GM12878 (cell line): ENCODE results near the gene TNRC6C. TPM values are rescaled to one million over a fixed set of nuclear protein-coding genes. Genes with fewer than 3 reads are reported as not detected.
"Not testable (repeated sequence)": the region's sequence is repeated elsewhere in the genome, so short reads cannot be mapped to it uniquely, and the experiment has no call there.

Experiments
- ATAC-seq: fragments of 200-7000 bp; cut with Tn5 transposase; 3 replicates; pipeline ENCODE4 v1.9.1; 2020; ENCODE audit warnings: mild to moderate bottlenecking, moderate library complexity
- BruUV-seq: library from RNA; stranded (reverse); fragments of 400-500 nt; replicated peaks from 2 replicates; lab custom pipeline; 2021; lab: Mats Ljungman, UMichigan
- CTCF ChIA-PET: fragments of 300-600 bp; sonication (Branson Sonifier 250); formaldehyde crosslinking; extraction: SDS; loops from one replicate; lab custom pipeline; 2021; ENCODE audit warnings: inconsistent platforms; lab: Yijun Ruan, JAX
- POLR2A ChIA-PET: fragments of 350-600 bp; formaldehyde crosslinking; extraction: SDS; loops from one replicate; lab custom pipeline; 2021; ENCODE audit warnings: inconsistent platforms; lab: Charles Lee
- RAD21 ChIA-PET: fragments of 300-600 bp; sonication (Branson Sonifier 250); formaldehyde crosslinking; loops from one replicate; lab custom pipeline; 2023; ENCODE audit warnings: antibody characterized with exemption; ENCODE audit not compliant: unreplicated experiment; lab: Charles Lee
- SMC1A ChIA-PET: fragments of 300-600 bp; sonication (Branson Sonifier 250); formaldehyde crosslinking; loops from one replicate; lab custom pipeline; 2023; ENCODE audit not compliant: unreplicated experiment, uncharacterized antibody; lab: Charles Lee
- DNase-seq: peaks from one replicate; pipeline ENCODE4 v3.0.0-alpha.2; 2011; ENCODE audit warnings: low read depth, low spot score
- FAIRE-seq: peaks from 3 replicates; lab custom pipeline; 2011; peaks lifted over from hg19 to GRCh38; lab: Jason Lieb, UNC
- H2AFZ ChIP-seq: 2 replicates; pipeline ENCODE4 v1.6.0; 2011; ENCODE audit warnings: low read depth, low read length, control low read depth; ENCODE audit not compliant: control insufficient read depth
- H3K27ac ChIP-seq: 2 replicates; pipeline ENCODE4 v1.5.1; 2011; ENCODE audit warnings: control low read depth; ENCODE audit not compliant: control insufficient read depth, insufficient read depth
- H3K27me3 ChIP-seq, 2 experiments: replicated peaks in 1 of 2; 2 replicates each; pipeline versions ENCODE4 v1.6.0 to v1.6.1; 2011; ENCODE audit warnings: low read length in 1 of 2; ENCODE audit not compliant: control insufficient read depth in 2 of 2, insufficient read depth in 2 of 2
- H3K36me3 ChIP-seq, 2 experiments: 2 replicates each; pipeline ENCODE4 v1.5.1; 2011; ENCODE audit warnings: low read length in 1 of 2; ENCODE audit not compliant: control insufficient read depth in 2 of 2, insufficient read depth in 2 of 2
- H3K4me1 ChIP-seq: 2 replicates; pipeline ENCODE4 v1.6.1; 2011; ENCODE audit warnings: mild to moderate bottlenecking, low read length, moderate library complexity, mixed read lengths; ENCODE audit not compliant: control insufficient read depth, insufficient read depth
- H3K4me2 ChIP-seq: 2 replicates; pipeline ENCODE4 v1.6.0; 2011; ENCODE audit warnings: control low read depth; ENCODE audit not compliant: control insufficient read depth, insufficient read depth
- H3K4me3 ChIP-seq: fragments of 200-600 bp; sonication (generic); 2 replicates; pipeline ENCODE4 v1.5.1; 2016
- H3K79me2 ChIP-seq: 2 replicates; pipeline ENCODE4 v1.6.0; 2011; ENCODE audit warnings: low read length; ENCODE audit not compliant: control insufficient read depth, insufficient read depth
- H3K9ac ChIP-seq: 2 replicates; pipeline ENCODE4 v1.8.0; 2011; ENCODE audit warnings: low read length, control low read depth, mixed read lengths; ENCODE audit not compliant: control insufficient read depth, insufficient read depth
- H3K9me3 ChIP-seq: replicated peaks from 3 replicates; pipeline ENCODE4 v1.5.1; 2011; ENCODE audit warnings: mild to moderate bottlenecking, low read length; ENCODE audit not compliant: control insufficient read depth, insufficient read depth
- H4K20me1 ChIP-seq: 2 replicates; pipeline ENCODE4 v1.6.0; 2011; ENCODE audit not compliant: control insufficient read depth, insufficient read depth
- BHLHE40 ChIP-seq, 2 experiments: fragments of 450-650 bp in 1 of 2; IDR thresholded peaks; 2 replicates each; pipeline ENCODE4 v1.6.1; 2011 to 2017; ENCODE audit warnings: low read depth in 2 of 2, borderline replicate concordance in 1 of 2, improper control_type of control experiment in 1 of 2, low read length in 1 of 2, mild to moderate bottlenecking in 1 of 2
- BMI1 ChIP-seq: fragments of 450-650 bp; IDR thresholded peaks from 2 replicates; pipeline ENCODE4 v1.6.1; 2016; ENCODE audit warnings: mild to moderate bottlenecking, moderate library complexity, borderline replicate concordance
- EED ChIP-seq: sonication (generic); IDR thresholded peaks from 2 replicates; pipeline ENCODE4 v1.6.1; 2016; ENCODE audit warnings: antibody characterized with exemption, low read depth
- LARP7 ChIP-seq: fragments of 450-650 bp; IDR thresholded peaks from 2 replicates; pipeline ENCODE4 v1.6.1; 2017; ENCODE audit warnings: mild to moderate bottlenecking
- PAX8 ChIP-seq: fragments of 450-650 bp; IDR thresholded peaks from 2 replicates; pipeline ENCODE4 v1.6.1; 2017; ENCODE audit warnings: mild to moderate bottlenecking, moderate library complexity
- POLR2AphosphoS2 ChIP-seq: IDR thresholded peaks from 2 replicates; pipeline ENCODE4 v1.6.1; 2011; ENCODE audit warnings: low read depth, mild to moderate bottlenecking, low read length, improper control_type of control experiment, moderate library complexity
- TBL1XR1 ChIP-seq: IDR thresholded peaks from 2 replicates; pipeline ENCODE4 v1.6.1; 2012; ENCODE audit warnings: low read depth, low read length, improper control_type of control experiment
- ZNF384 ChIP-seq: IDR thresholded peaks from 2 replicates; pipeline ENCODE4 v1.6.1; 2012; ENCODE audit warnings: low read depth, mild to moderate bottlenecking, low read length, improper control_type of control experiment, borderline replicate concordance
- ZSCAN29 ChIP-seq: fragments of 450-650 bp; IDR thresholded peaks from 2 replicates; pipeline ENCODE4 v1.6.1; 2017; ENCODE audit warnings: mild to moderate bottlenecking, moderate library complexity
- WGBS: methylation state at CpG from one replicate; pipeline ENCODE4 v1.1.6; 2016; ENCODE audit warnings: low lambda C conversion rate; ENCODE audit not compliant: insufficient replicate concordance, insufficient coverage; ENCODE audit errors: missing lambda C conversion rate; 5-methylcytosine and 5-hydroxymethylcytosine counted together
- in situ Hi-C: fragments of 300-500 bp; cut with MboI; formaldehyde crosslinking; loops from 9 replicates; pipeline ENCODE4 v1.14.3; 2018; ENCODE audit warnings: mixed read lengths
- intact Hi-C: fragments of 100-400 bp; cut with micrococcal nuclease; formaldehyde crosslinking; loops from one replicate; pipeline ENCODE4 v1.14.2; 2022; ENCODE audit not compliant: unreplicated experiment
- polyA plus RNA-seq, 11 experiments: library from polyadenylated mRNA; depleted of rRNA in 4 of 11; unstranded in 6 of 11; stranded (reverse) in 5 of 11; fragments of >200 nt; fragmentation: Nextera tagmentation in 4 of 11; fragmentation: Illumina TruSeq in 1 of 11; extraction: Ambion mirVana in 4 of 11; extraction: Trizol in 1 of 11; gene quantifications; 1 replicate in 1 of 11; 2 replicates in 10 of 11; pipeline versions ENCODE4 v1.2.1 to v1.2.3, GENCODE V29; 2011 to 2016; ENCODE audit warnings: inconsistent platforms in 2 of 11, missing spikeins in 2 of 11, low read depth in 1 of 11
- total RNA-seq, 4 experiments: library from RNA; depleted of rRNA in 3 of 4; stranded (reverse); fragments of >200 nt in 3 of 4; fragmentation: Illumina TruSeq in 1 of 4; extraction: Trizol in 1 of 4; gene quantifications; 2 replicates each; pipeline versions ENCODE4 v1.2.1 to v1.2.3, GENCODE V29; 2013 to 2021
- TF ChIP-seq, protein P1 (sequence below): fragments of 450-650 bp; IDR thresholded peaks from 2 replicates; pipeline ENCODE4 v1.6.1; 2016; ENCODE audit warnings: mild to moderate bottlenecking
- TF ChIP-seq, protein P2 (sequence below): fragments of 450-650 bp; IDR thresholded peaks from 2 replicates; pipeline ENCODE4 v1.6.1; 2017; ENCODE audit warnings: low read depth, mild to moderate bottlenecking, moderate library complexity

TNRC6C gene
- total and polyA plus RNA-seq, 10 of the 15 experiments (the other 5 are each of a cell fraction or from before 2014, with no cell fraction given): 0.40 to 6.1 (median 0.96) TPM

DNA sequence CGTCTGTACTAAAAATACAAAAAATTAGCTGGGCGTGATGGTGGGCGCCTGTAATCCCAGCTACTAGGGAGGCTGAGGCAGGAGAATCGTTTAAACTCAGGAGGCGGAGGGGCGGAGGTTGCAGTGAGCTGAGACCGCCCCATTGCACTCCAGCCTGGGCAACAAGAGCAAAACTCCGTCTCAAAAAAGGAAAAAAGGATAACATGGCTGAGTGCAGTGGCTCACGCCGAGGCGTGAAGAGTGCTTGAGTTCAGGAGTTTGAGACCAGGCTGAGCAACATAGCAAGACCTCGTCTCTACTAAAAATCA, 181.3 kb downstream of the TNRC6C start:
- H3K9me3 ChIP-seq, in situ Hi-C loops, ATAC-seq, BruUV-seq, H3K27me3 ChIP-seq, H3K27ac ChIP-seq, FAIRE-seq, H3K9ac ChIP-seq, H3K4me3 ChIP-seq, H3K4me2 ChIP-seq, H4K20me1 ChIP-seq, DNase-seq, H2AFZ ChIP-seq: not testable (repeated sequence)
- Histone ChIP-seq H3K79me2 (peaks cover 12% of the 10 kb centered on the region), H3K4me1 (peaks cover 64% of the 10 kb centered on the region), H3K36me3 (peaks cover 13 to 14% of the 10 kb centered on the region in 2 experiments; a peak in 3 of 4 replicates)
- SMC1A ChIA-PET: interaction anchor here (1.4 to 1.5 kb wide), 2 partner anchors 8 to 36 kb away, joined by 3 to 8 read pairs; no protein-coding TSS in a partner anchor
- RAD21 ChIA-PET: interaction anchor here (0.6 to 1.2 kb wide), 7 partner anchors 11 to 99 kb away, joined by 3 to 5 read pairs (median 3); partner anchors contain the start of gene TMC6
- POLR2A ChIA-PET: interaction anchor here (0.5 to 3.3 kb wide), 7 partner anchors 9 to 46 kb away, joined by 3 to 15 read pairs (median 4); partner anchors contain the start of gene TMC6
- CTCF ChIA-PET: interaction anchor here (0.7 to 9.5 kb wide), 6 partner anchors 13 to 111 kb away, joined by 3 to 132 read pairs (median 4); partner anchors contain the start of genes AFMID, TK1 and TMC6
- TF ChIP-seq BMI1: 0 out of 2 replicates have a peak, but pooled peaks have one; percentile 22
- intact Hi-C loops: loop anchor here (1.0 kb wide), 1 partner anchor 32 kb away; no protein-coding TSS in a partner anchor
- WGBS: 83% methylated on average over 12 of the region's 12 CpGs

DNA sequence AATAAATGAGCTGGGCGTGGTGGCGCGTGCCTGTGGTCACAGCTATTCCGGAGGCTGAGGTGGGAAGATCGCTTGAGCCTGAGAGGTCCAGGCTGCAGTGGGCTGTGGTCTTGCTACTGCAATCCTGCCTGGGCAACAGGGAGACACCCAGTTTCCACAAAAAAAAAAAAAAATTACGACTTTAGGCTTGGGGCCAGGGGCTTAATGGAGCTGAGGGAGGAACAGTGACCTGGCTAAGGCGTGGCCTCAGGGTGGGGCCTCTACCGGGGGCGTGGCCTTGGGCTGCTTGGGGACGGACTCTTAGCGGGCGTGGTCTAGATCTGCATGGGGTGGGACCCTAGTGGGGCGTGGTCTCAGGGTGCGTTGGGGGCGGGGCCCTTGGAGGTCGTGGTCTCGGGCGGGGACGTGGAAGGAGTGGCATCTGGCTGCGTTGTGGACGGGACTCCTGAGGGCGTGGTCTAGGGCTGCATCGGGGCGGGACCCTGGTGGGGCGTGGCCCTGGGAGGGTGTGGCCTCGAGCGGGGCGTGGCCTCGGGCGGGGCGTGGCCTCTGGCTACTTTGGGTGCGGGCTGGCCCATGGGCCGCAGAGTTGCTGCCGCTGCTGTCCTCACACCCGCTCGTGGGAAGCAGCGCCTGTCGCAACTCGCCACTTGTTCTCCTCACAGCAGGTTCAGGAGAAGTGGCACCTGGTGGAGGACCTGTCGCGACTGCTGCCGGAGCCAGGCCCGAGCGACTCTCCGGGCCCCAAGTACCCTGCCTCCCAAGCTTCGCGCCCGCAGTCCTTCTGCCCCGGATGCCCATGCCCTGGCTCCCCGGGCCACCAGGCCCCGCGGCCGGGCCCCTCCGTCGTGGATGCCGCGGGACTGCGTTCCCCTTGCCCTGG, 181.9 kb downstream of the TNRC6C start:
- in situ Hi-C loops: no loop called here
- H3K4me3 ChIP-seq: no peak overlapping the region
- ChIA-PET SMC1A (interaction anchor here (0.6 to 1.5 kb wide), 3 partner anchors 7 to 36 kb away, joined by 3 to 8 read pairs (median 3); no protein-coding TSS in a partner anchor), CTCF (interaction anchor here (0.6 to 9.5 kb wide), 8 partner anchors 13 to 111 kb away, joined by 3 to 132 read pairs (median 4); partner anchors contain the start of genes AFMID, TK1 and TMC6), POLR2A (interaction anchor here (0.5 to 5.1 kb wide), 9 partner anchors 8 to 46 kb away, joined by 3 to 37 read pairs (median 4); no protein-coding TSS in a partner anchor), RAD21 (interaction anchor here (0.6 to 1.2 kb wide), 7 partner anchors 12 to 98 kb away, joined by 3 to 5 read pairs (median 3); partner anchors contain the start of gene TMC6)
- H3K9me3 ChIP-seq: no peaks in the 10 kb centered on the region
- peak; percentile 90 for ATAC-seq
- intact Hi-C loops: loop anchor here (1.0 kb wide), 1 partner anchor 32 kb away; no protein-coding TSS in a partner anchor
- peaks cover 64% of the 10 kb centered on the region for H3K4me1 ChIP-seq
- peak; percentile 90 for DNase-seq
- TSS peak; percentile 48 for BruUV-seq
- H3K79me2 ChIP-seq: peaks cover 7% of the 10 kb centered on the region
- no peak overlapping the region for H3K9ac ChIP-seq
- 56% methylated on average over 49 of the region's 58 CpGs for WGBS
- no peak overlapping the region for H3K27ac ChIP-seq
- H3K36me3 ChIP-seq: peaks cover 7 to 8% of the 10 kb centered on the region in 2 experiments; a peak in 3 of 4 replicates
- peak overlapping the region; percentile 7; the same call in 1 of the 2 replicates for H3K4me2 ChIP-seq
- no peaks in the 10 kb centered on the region for H4K20me1 ChIP-seq
- H3K27me3 ChIP-seq: no peaks in the 10 kb centered on the region
- no peak overlapping the region for H2AFZ ChIP-seq
- FAIRE-seq: peak; percentile 86
- TF ChIP-seq EED (no peak), BHLHE40 (IDR thresholded peaks at IDR 0.05; ENCODE audit: borderline replicate concordance in 1 of 2, low read depth in 2 of 2, low read length in 1 of 2) (no peak), PAX8 (no peak), LARP7 (peak; percentile 81), POLR2AphosphoS2 (peak; percentile 83; the same call in 1 of the 2 replicates), TBL1XR1 (no peak), ZSCAN29 (no peak), ZNF384 (no peak)
- TF ChIP-seq, protein P1, sequence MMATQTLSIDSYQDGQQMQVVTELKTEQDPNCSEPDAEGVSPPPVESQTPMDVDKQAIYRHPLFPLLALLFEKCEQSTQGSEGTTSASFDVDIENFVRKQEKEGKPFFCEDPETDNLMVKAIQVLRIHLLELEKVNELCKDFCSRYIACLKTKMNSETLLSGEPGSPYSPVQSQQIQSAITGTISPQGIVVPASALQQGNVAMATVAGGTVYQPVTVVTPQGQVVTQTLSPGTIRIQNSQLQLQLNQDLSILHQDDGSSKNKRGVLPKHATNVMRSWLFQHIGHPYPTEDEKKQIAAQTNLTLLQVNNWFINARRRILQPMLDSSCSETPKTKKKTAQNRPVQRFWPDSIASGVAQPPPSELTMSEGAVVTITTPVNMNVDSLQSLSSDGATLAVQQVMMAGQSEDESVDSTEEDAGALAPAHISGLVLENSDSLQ: peak; percentile 79
- TF ChIP-seq, protein P2, sequence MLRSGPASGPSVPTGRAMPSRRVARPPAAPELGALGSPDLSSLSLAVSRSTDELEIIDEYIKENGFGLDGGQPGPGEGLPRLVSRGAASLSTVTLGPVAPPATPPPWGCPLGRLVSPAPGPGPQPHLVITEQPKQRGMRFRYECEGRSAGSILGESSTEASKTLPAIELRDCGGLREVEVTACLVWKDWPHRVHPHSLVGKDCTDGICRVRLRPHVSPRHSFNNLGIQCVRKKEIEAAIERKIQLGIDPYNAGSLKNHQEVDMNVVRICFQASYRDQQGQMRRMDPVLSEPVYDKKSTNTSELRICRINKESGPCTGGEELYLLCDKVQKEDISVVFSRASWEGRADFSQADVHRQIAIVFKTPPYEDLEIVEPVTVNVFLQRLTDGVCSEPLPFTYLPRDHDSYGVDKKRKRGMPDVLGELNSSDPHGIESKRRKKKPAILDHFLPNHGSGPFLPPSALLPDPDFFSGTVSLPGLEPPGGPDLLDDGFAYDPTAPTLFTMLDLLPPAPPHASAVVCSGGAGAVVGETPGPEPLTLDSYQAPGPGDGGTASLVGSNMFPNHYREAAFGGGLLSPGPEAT: no peak
